ENCODE data around the gene IGLL1.

DNA sequence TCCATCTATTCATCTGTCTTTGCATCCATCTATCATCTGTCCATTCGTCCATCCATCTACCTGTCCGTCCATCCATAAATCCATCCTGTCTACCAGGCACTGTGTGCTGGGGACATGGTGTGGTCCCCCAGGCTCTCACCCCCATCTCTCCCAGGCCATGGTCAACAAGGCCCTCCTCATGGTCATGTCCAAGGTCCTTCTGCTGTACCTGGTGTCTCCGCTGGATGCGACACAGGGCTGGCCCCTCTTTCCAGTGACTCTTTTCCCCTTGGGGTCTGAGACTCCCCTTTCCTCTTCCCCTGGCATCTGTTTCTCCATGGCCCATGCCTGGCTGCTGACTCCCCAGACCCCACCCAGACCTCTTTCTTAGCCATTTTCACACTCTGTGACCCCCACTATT is 4.5 kb downstream of the IGLL1 start:
- TF ChIP-seq, protein P1, sequence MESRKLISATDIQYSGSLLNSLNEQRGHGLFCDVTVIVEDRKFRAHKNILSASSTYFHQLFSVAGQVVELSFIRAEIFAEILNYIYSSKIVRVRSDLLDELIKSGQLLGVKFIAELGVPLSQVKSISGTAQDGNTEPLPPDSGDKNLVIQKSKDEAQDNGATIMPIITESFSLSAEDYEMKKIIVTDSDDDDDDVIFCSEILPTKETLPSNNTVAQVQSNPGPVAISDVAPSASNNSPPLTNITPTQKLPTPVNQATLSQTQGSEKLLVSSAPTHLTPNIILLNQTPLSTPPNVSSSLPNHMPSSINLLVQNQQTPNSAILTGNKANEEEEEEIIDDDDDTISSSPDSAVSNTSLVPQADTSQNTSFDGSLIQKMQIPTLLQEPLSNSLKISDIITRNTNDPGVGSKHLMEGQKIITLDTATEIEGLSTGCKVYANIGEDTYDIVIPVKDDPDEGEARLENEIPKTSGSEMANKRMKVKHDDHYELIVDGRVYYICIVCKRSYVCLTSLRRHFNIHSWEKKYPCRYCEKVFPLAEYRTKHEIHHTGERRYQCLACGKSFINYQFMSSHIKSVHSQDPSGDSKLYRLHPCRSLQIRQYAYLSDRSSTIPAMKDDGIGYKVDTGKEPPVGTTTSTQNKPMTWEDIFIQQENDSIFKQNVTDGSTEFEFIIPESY (IDR thresholded peaks at IDR 0.05): no peak
- TF ChIP-seq, protein P2, sequence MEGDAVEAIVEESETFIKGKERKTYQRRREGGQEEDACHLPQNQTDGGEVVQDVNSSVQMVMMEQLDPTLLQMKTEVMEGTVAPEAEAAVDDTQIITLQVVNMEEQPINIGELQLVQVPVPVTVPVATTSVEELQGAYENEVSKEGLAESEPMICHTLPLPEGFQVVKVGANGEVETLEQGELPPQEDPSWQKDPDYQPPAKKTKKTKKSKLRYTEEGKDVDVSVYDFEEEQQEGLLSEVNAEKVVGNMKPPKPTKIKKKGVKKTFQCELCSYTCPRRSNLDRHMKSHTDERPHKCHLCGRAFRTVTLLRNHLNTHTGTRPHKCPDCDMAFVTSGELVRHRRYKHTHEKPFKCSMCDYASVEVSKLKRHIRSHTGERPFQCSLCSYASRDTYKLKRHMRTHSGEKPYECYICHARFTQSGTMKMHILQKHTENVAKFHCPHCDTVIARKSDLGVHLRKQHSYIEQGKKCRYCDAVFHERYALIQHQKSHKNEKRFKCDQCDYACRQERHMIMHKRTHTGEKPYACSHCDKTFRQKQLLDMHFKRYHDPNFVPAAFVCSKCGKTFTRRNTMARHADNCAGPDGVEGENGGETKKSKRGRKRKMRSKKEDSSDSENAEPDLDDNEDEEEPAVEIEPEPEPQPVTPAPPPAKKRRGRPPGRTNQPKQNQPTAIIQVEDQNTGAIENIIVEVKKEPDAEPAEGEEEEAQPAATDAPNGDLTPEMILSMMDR (IDR thresholded peaks at IDR 0.05; ENCODE audit: low read depth, low read length, missing input control): no peak
- TF ChIP-seq SP1 (IDR thresholded peaks at IDR 0.05) (no peak), FOXA1 (IDR thresholded peaks at IDR 0.05) (no peak), TAF1 (conservative IDR thresholded peaks at IDR 0.05) (no peak), YY1 (IDR thresholded peaks at IDR 0.05) (no peak), JUND (IDR thresholded peaks at IDR 0.05) (no peak), RXRA (IDR thresholded peaks at IDR 0.05) (no peak)
- TF ChIP-seq, protein P3, sequence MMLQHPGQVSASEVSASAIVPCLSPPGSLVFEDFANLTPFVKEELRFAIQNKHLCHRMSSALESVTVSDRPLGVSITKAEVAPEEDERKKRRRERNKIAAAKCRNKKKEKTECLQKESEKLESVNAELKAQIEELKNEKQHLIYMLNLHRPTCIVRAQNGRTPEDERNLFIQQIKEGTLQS (IDR thresholded peaks at IDR 0.05): no peak
- TF ChIP-seq, protein P4, sequence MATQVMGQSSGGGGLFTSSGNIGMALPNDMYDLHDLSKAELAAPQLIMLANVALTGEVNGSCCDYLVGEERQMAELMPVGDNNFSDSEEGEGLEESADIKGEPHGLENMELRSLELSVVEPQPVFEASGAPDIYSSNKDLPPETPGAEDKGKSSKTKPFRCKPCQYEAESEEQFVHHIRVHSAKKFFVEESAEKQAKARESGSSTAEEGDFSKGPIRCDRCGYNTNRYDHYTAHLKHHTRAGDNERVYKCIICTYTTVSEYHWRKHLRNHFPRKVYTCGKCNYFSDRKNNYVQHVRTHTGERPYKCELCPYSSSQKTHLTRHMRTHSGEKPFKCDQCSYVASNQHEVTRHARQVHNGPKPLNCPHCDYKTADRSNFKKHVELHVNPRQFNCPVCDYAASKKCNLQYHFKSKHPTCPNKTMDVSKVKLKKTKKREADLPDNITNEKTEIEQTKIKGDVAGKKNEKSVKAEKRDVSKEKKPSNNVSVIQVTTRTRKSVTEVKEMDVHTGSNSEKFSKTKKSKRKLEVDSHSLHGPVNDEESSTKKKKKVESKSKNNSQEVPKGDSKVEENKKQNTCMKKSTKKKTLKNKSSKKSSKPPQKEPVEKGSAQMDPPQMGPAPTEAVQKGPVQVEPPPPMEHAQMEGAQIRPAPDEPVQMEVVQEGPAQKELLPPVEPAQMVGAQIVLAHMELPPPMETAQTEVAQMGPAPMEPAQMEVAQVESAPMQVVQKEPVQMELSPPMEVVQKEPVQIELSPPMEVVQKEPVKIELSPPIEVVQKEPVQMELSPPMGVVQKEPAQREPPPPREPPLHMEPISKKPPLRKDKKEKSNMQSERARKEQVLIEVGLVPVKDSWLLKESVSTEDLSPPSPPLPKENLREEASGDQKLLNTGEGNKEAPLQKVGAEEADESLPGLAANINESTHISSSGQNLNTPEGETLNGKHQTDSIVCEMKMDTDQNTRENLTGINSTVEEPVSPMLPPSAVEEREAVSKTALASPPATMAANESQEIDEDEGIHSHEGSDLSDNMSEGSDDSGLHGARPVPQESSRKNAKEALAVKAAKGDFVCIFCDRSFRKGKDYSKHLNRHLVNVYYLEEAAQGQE (IDR thresholded peaks at IDR 0.05): no peak

Measured in liver (tissue), 3 donors.